K562 (cell line): Measurements from ENCODE around the gene DNAJB12. TPM values are rescaled to one million over a fixed set of nuclear protein-coding genes. Genes with fewer than 3 reads are reported as not detected.

ENCODE experiments used
- ARID1B ChIP-seq: fragments of 450-650 bp; IDR thresholded peaks from 2 replicates; pipeline ENCODE4 v1.6.1; 2016; ENCODE audit warnings: antibody characterized with exemption, mild to moderate bottlenecking, inconsistent platforms
- ARID3B ChIP-seq: fragments of 250-450 bp; sonication (Bioruptor Pico); IDR thresholded peaks from 2 replicates; pipeline ENCODE4 v1.4.0; 2020; ENCODE audit warnings: borderline replicate concordance
- CCNT2 ChIP-seq: IDR thresholded peaks from 2 replicates; pipeline ENCODE4 v1.6.1; 2011; ENCODE audit warnings: borderline replicate concordance, low read depth, mild to moderate bottlenecking, moderate library complexity, mixed read lengths, low read length; ENCODE audit not compliant: insufficient read length; ENCODE audit errors: extremely low read depth
- ELF2 ChIP-seq: fragments of 250-450 bp; sonication (Bioruptor Pico); IDR thresholded peaks from 2 replicates; pipeline ENCODE4 v1.5.0; 2021; ENCODE audit warnings: mild to moderate bottlenecking
- FOXA1 ChIP-seq: fragments of 450-650 bp; IDR thresholded peaks from 2 replicates; pipeline ENCODE4 v1.6.1; 2016; ENCODE audit warnings: mild to moderate bottlenecking, borderline replicate concordance
- GABPA ChIP-seq: fragments of 200-800 bp; sonication (Bioruptor generic); conservative IDR thresholded peaks from 2 replicates; pipeline ENCODE4 v1.6.1; 2016; ENCODE audit warnings: low read depth, missing genetic modification characterization, missing compliant biosample characterization
- HES1 ChIP-seq: fragments of 450-650 bp; IDR thresholded peaks from 2 replicates; pipeline ENCODE4 v1.6.1; 2016; ENCODE audit warnings: low read depth, mild to moderate bottlenecking, moderate library complexity
- HLTF ChIP-seq: fragments of 450-650 bp; IDR thresholded peaks from 2 replicates; pipeline ENCODE4 v1.6.1; 2016
- MTF1 ChIP-seq: fragments of 250-450 bp; sonication (Bioruptor Pico); IDR thresholded peaks from 2 replicates; pipeline ENCODE4 v1.9.0; 2021; ENCODE audit warnings: moderate library complexity, mild to moderate bottlenecking, inconsistent platforms, borderline replicate concordance
- RAD51 ChIP-seq: fragments of 450-650 bp; IDR thresholded peaks from 2 replicates; pipeline ENCODE4 v1.7.1; 2016; ENCODE audit warnings: low read depth, mild to moderate bottlenecking, borderline replicate concordance
- SMARCA5 ChIP-seq: fragments of 450-650 bp; IDR thresholded peaks from 2 replicates; pipeline ENCODE4 v1.6.1; 2016
- TAL1 ChIP-seq: fragments of 450-650 bp; IDR thresholded peaks from 2 replicates; pipeline ENCODE4 v1.6.1; 2016; ENCODE audit warnings: mild to moderate bottlenecking
- TARDBP ChIP-seq: fragments of 450-650 bp; IDR thresholded peaks from 2 replicates; pipeline ENCODE4 v1.6.1; 2016
- ZBTB17 ChIP-seq: fragments of 450-650 bp; formaldehyde crosslinking; IDR thresholded peaks from 2 replicates; pipeline ENCODE4 v1.4.0; 2020; ENCODE audit warnings: mild to moderate bottlenecking
- ZBTB2 ChIP-seq: fragments of 450-650 bp; IDR thresholded peaks from 2 replicates; pipeline ENCODE4 v1.6.1; 2016; ENCODE audit warnings: antibody characterized with exemption
- ZMIZ1 ChIP-seq, 2 experiments: fragments of 150-350 bp in 1 of 2; IDR thresholded peaks; 2 replicates each; pipeline ENCODE4 v1.6.1; 2012 to 2016; ENCODE audit warnings: low read depth in 2 of 2, low read length in 2 of 2, mild to moderate bottlenecking in 1 of 2, moderate library complexity in 1 of 2
- ZNF277 ChIP-seq: fragments of 250-450 bp; sonication (Bioruptor Pico); IDR thresholded peaks from 2 replicates; pipeline ENCODE4 v1.8.0; 2022; ENCODE audit warnings: inconsistent platforms, mild to moderate bottlenecking, moderate library complexity, borderline replicate concordance
- ZNF583 ChIP-seq: fragments of 250-450 bp; sonication (Bioruptor Pico); IDR thresholded peaks from 2 replicates; pipeline ENCODE4 v1.4.0; 2020
- ZNF668 ChIP-seq: fragments of 250-450 bp; sonication (Bioruptor Pico); IDR thresholded peaks from 2 replicates; pipeline ENCODE4 v1.8.0; 2022; ENCODE audit warnings: mild to moderate bottlenecking, inconsistent platforms
- ZNF766 ChIP-seq: fragments of 200-800 bp; sonication (Bioruptor generic); conservative IDR thresholded peaks from 2 replicates; pipeline ENCODE4 v1.6.1; 2016; ENCODE audit warnings: missing genetic modification characterization, missing compliant biosample characterization
- polyA plus RNA-seq, 8 experiments: library from polyadenylated mRNA; depleted of rRNA in 4 of 8; stranded (reverse) in 5 of 8; unstranded in 3 of 8; fragments of >200 nt; fragmentation: Nextera tagmentation in 2 of 8; fragmentation: Illumina TruSeq in 1 of 8; extraction: Ambion mirVana in 2 of 8; extraction: Trizol in 1 of 8; gene quantifications; 2 replicates each; pipeline versions ENCODE4 v1.2.1 to v1.2.3, GENCODE V29; 2011 to 2014; ENCODE audit warnings: inconsistent platforms in 1 of 8, missing spikeins in 1 of 8
- total RNA-seq, 7 experiments: library from RNA; depleted of rRNA in 6 of 7; stranded (reverse); fragments of >200 nt in 6 of 7; fragmentation: Illumina TruSeq in 2 of 7; extraction: Trizol in 2 of 7; gene quantifications; 2 replicates each; pipeline versions ENCODE4 v1.2.1 to v1.2.3, GENCODE V29; 2011 to 2021; ENCODE audit warnings: low replicate concordance in 1 of 7

The DNAJB12 gene
- total and polyA plus RNA-seq, 9 of the 15 experiments (the other 6 are each of a cell fraction or from before 2014, with no cell fraction given), result 3.5 to 31.5 (median 20.3) TPM

- TF ChIP-seq ZMIZ1 (IDR thresholded peaks at IDR 0.05; ENCODE audit: low read depth in 2 of 2, low read length in 2 of 2), result 0 out of 4 replicates have a peak, but pooled peaks of 1 of the 2 experiments have one; percentile 49
- peak; percentile 77 for TF ChIP-seq ZBTB17 (CRISPR knock-in tag)
- TF ChIP-seq MTF1 (CRISPR knock-in tag), result no peak
- TF ChIP-seq ARID3B, result 0 out of 2 replicates have a peak, but pooled peaks have one; percentile 76
- peak; percentile 72; the same call in 1 of the 2 replicates for TF ChIP-seq ZNF668
- peak; percentile 91 for TF ChIP-seq ZNF583
- peak; percentile 92 for TF ChIP-seq ARID1B
- TF ChIP-seq HES1, result no peak
- 0 out of 2 replicates have a peak, but pooled peaks have one; percentile 53 for TF ChIP-seq HLTF
- peak; percentile 40; the same call in 1 of the 2 replicates for TF ChIP-seq TAL1
- TF ChIP-seq GABPA (tag), result peak; percentile 70
- peak; percentile 39; the same call in 1 of the 2 replicates for TF ChIP-seq ELF2 (CRISPR knock-in tag)
- peak; percentile 92 for TF ChIP-seq SMARCA5
- peak; percentile 49 for TF ChIP-seq RAD51
- TF ChIP-seq ZNF277, result no peak
- TF ChIP-seq CCNT2, result peak; percentile 42
- no peak for TF ChIP-seq FOXA1
- TF ChIP-seq TARDBP, result peak; percentile 39; the same call in 1 of the 2 replicates
- peak; percentile 76; the same call in 1 of the 2 replicates for TF ChIP-seq ZBTB2
- peak; percentile 90 for TF ChIP-seq ZNF766 (CRISPR knock-in tag)
These were observed 46.3 kb downstream of the DNAJB12 start (continued) for GRCh38 chr10:72308320-72308987.
